Thoracic aorta (tissue), 2 donors: Measurements from ENCODE around the gene CCDC15. TPM values are rescaled to one million over a fixed set of nuclear protein-coding genes. Genes with fewer than 3 reads are reported as not detected.

Experiments used
- ATAC-seq: fragments of 150-250 bp; one replicate; pipeline ENCODE4 v1.8.0; 2017; ENCODE audit warnings: low read depth; ENCODE audit not compliant: insufficient number of reproducible peaks, low FRiP score
- DNase-seq: peaks from one replicate; pipeline ENCODE4 v3.0.0-alpha.2; 2020; ENCODE audit warnings: low spot score
- H3K27ac ChIP-seq, 2 donors: fragments of 200-600 bp; sonication (generic); 1 replicate in 1 of 2; 2 replicates in 1 of 2; pipeline ENCODE4 v1.5.1; 2016; ENCODE audit warnings: mild to moderate bottlenecking in 2 of 2, moderate library complexity in 2 of 2
- H3K27me3 ChIP-seq: fragments of 200-600 bp; sonication (generic); replicated peaks from 2 replicates; pipeline ENCODE4 v1.6.0; 2016; ENCODE audit warnings: mild to moderate bottlenecking; ENCODE audit not compliant: insufficient read depth
- H3K36me3 ChIP-seq: fragments of 200-600 bp; sonication (generic); one replicate; pipeline ENCODE4 v1.5.1; 2016
- H3K4me1 ChIP-seq, 2 donors: fragments of 200-600 bp; sonication (generic); 1 replicate in 1 of 2; 2 replicates in 1 of 2; pipeline versions ENCODE4 v1.5.1 to v1.6.0; 2016; ENCODE audit warnings: low read depth in 2 of 2, mild to moderate bottlenecking in 1 of 2; ENCODE audit not compliant: control insufficient read depth in 1 of 2
- H3K4me3 ChIP-seq: fragments of 200-600 bp; sonication (generic); 2 replicates; pipeline ENCODE4 v1.5.1; 2016; ENCODE audit warnings: mild to moderate bottlenecking
- H3K9me3 ChIP-seq: fragments of 200-600 bp; sonication (generic); 2 replicates; pipeline ENCODE4 v1.5.1; 2016
- total RNA-seq, 2 donors: library from RNA; depleted of rRNA; stranded (reverse); fragments of >200 nt; gene quantifications; one replicate each; pipeline versions ENCODE4 v1.1.0 to v1.2.3, GENCODE V29; 2016
- TF ChIP-seq, protein P1 (sequence below): fragments of 200-600 bp; sonication (generic); IDR thresholded peaks from one replicate; pipeline ENCODE4 v1.5.1; 2019; ENCODE audit warnings: antibody characterized with exemption

CCDC15 gene
- total RNA-seq, 2 donors from 2014 or later = 0.49 to 1.2 TPM

- ATAC-seq (no peak), DNase-seq (no peak)
- no peaks in the 10 kb centered on the region for H3K9me3 ChIP-seq
- H3K4me1 ChIP-seq = no peaks in the 10 kb centered on the region
- H3K27ac ChIP-seq = no peak overlapping the region
- H3K36me3 ChIP-seq = no peaks in the 10 kb centered on the region
- no peak overlapping the region for H3K4me3 ChIP-seq
- TF ChIP-seq, protein P1, sequence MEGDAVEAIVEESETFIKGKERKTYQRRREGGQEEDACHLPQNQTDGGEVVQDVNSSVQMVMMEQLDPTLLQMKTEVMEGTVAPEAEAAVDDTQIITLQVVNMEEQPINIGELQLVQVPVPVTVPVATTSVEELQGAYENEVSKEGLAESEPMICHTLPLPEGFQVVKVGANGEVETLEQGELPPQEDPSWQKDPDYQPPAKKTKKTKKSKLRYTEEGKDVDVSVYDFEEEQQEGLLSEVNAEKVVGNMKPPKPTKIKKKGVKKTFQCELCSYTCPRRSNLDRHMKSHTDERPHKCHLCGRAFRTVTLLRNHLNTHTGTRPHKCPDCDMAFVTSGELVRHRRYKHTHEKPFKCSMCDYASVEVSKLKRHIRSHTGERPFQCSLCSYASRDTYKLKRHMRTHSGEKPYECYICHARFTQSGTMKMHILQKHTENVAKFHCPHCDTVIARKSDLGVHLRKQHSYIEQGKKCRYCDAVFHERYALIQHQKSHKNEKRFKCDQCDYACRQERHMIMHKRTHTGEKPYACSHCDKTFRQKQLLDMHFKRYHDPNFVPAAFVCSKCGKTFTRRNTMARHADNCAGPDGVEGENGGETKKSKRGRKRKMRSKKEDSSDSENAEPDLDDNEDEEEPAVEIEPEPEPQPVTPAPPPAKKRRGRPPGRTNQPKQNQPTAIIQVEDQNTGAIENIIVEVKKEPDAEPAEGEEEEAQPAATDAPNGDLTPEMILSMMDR = no peak
- H3K27me3 ChIP-seq = no peaks in the 10 kb centered on the region
These were observed 16.9 kb downstream of the CCDC15 start for GRCh38 chr11:124970925-124971324.

DNA sequence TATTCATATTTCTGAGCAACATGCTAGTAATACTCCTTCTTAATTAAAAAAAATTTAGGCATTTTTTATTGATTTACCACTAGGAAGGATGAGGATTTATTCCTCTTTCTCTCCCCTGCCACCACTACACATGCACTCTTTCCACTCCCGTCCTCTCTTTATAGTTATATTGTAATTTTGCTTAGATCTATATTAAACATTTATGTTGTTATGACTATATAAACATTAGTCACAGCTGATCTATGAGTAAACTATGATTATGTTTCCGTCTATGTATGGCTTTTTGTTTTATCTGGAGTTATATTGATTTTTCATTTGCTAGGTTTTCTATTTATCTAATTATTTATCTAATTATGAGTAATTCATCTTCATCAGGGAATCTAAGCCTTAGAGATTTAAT is 17.8 kb downstream of the CCDC15 start:
- no peaks in the 10 kb centered on the region for H3K9me3 ChIP-seq
- H3K4me3 ChIP-seq = no peak overlapping the region
- no peaks in the 10 kb centered on the region for H3K27me3 ChIP-seq
- no peak for ATAC-seq
- H3K27ac ChIP-seq = no peak overlapping the region
- TF ChIP-seq, protein P1 = no peak
- no peaks in the 10 kb centered on the region for H3K4me1 ChIP-seq
- no peaks in the 10 kb centered on the region for H3K36me3 ChIP-seq
- no peak for DNase-seq

- Histone ChIP-seq H3K9me3 (no peaks in the 10 kb centered on the region), H3K4me1 (no peaks in the 10 kb centered on the region), H3K36me3 (no peaks in the 10 kb centered on the region), H3K27me3 (no peaks in the 10 kb centered on the region), H3K27ac (no peak overlapping the region), H3K4me3 (no peak overlapping the region)
- no peak for DNase-seq
- TF ChIP-seq, protein P1 = no peak
- no peak for ATAC-seq
These were observed 22.5 kb downstream of the CCDC15 start for GRCh38 chr11:124976531-124976930.

DNA sequence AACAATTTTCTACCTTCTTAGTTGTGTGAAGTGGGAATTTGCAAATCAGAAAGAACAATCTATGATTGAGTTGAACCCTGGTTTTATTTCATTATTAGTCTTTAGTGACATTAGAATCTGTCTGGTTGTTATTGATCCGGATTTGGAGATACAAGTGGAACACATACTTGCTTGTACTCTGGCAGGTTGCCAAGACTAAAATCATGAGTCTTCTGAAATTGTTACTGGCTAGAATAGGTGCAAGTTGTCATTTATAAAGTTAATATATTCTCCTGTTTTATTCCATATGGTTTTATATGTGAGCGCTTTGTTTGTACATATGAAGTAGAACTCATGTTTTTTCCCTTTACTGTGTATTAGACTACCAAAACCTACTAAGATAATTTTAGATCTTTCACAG is 23.0 kb downstream of the CCDC15 start:
- Histone ChIP-seq H3K4me3 (no peak overlapping the region), H3K9me3 (no peaks in the 10 kb centered on the region), H3K27me3 (no peaks in the 10 kb centered on the region), H3K4me1 (no peaks in the 10 kb centered on the region), H3K36me3 (no peaks in the 10 kb centered on the region), H3K27ac (no peak overlapping the region)
- ATAC-seq (no peak), DNase-seq (no peak)
- TF ChIP-seq, protein P1 = no peak

GRCh38 chr11:124978316-124978715 is 24.3 kb downstream of the CCDC15 start:
- no peak overlapping the region for H3K27ac ChIP-seq
- TF ChIP-seq, protein P1 = no peak
- H3K4me3 ChIP-seq = no peak overlapping the region
- no peaks in the 10 kb centered on the region for H3K27me3 ChIP-seq
- H3K36me3 ChIP-seq = no peaks in the 10 kb centered on the region
- no peaks in the 10 kb centered on the region for H3K4me1 ChIP-seq
- ATAC-seq (no peak), DNase-seq (no peak)
- H3K9me3 ChIP-seq = no peaks in the 10 kb centered on the region
